SW480 (cell line): Measurements from ENCODE around the gene VGLL4.
"Not testable (repeated sequence)": the region's sequence is repeated elsewhere in the genome, so short reads cannot be mapped to it uniquely, and the experiment has no call there.

ENCODE experiments used
- DNase-seq: peaks from one replicate; pipeline ENCODE4 v3.0.0-alpha.2; 2016; ENCODE audit warnings: low spot score

Gene VGLL4

GRCh38 chr3:11643605-11644087 lies at the start of gene VGLL4:
Gene VGLL4 (minus strand): TSS chr3:11643915. CDS start chr3:11643518, 397 bp downstream.
- peak; percentile 83 for DNase-seq

- DNase-seq, result no peak
These were observed 48.8 kb upstream of the VGLL4 start for GRCh38 chr3:11692532-11692813.

GRCh38 chr3:11691767-11692531 lies 48.2 kb upstream of the VGLL4 start:
- DNase-seq, result no peak

- no peak for DNase-seq
These were observed 47.4 kb upstream of the VGLL4 start for GRCh38 chr3:11690863-11691766.

- no peak for DNase-seq
These were observed 46.0 kb upstream of the VGLL4 start for GRCh38 chr3:11689749-11690148.

- DNase-seq, result not testable (repeated sequence)
These were observed 41.3 kb upstream of the VGLL4 start for GRCh38 chr3:11684980-11685379.

GRCh38 chr3:11680509-11680908 lies 36.8 kb upstream of the VGLL4 start:
- no peak for DNase-seq

- no peak for DNase-seq
These were observed 36.2 kb upstream of the VGLL4 start for GRCh38 chr3:11679964-11680363.

GRCh38 chr3:11672363-11672762 lies 28.6 kb upstream of the VGLL4 start:
- DNase-seq, result no peak

- no peak for DNase-seq
These were observed 28.0 kb upstream of the VGLL4 start for GRCh38 chr3:11671648-11672100.

- DNase-seq, result no peak
These were observed 24.8 kb upstream of the VGLL4 start for GRCh38 chr3:11668243-11669235.

GRCh38 chr3:11665331-11665730 lies 21.6 kb upstream of the VGLL4 start:
- DNase-seq, result no peak

- DNase-seq, result no peak
These were observed 18.8 kb upstream of the VGLL4 start for GRCh38 chr3:11662392-11662990.

- DNase-seq, result no peak
These were observed 18.1 kb upstream of the VGLL4 start for GRCh38 chr3:11661827-11662226.

- DNase-seq, result no peak
These were observed 17.4 kb upstream of the VGLL4 start for GRCh38 chr3:11661052-11661656.

GRCh38 chr3:11660242-11660641 lies 16.5 kb upstream of the VGLL4 start:
- DNase-seq, result no peak

GRCh38 chr3:11658180-11658579 lies 14.5 kb upstream of the VGLL4 start:
- DNase-seq, result no peak

- no peak for DNase-seq
These were observed 11.6 kb upstream of the VGLL4 start for GRCh38 chr3:11655196-11655928.

- DNase-seq, result no peak
These were observed 10.5 kb upstream of the VGLL4 start for GRCh38 chr3:11654166-11654565.
